Neural crest cell (in vitro differentiated cells): ENCODE results near the gene MTRFR. TPM values are rescaled to one million over a fixed set of nuclear protein-coding genes. Genes with fewer than 3 reads are reported as not detected.
A peak's percentile ranks its signal among the peaks of the same experiment; 100 is the strongest.

Experiments used
- DNase-seq: peaks from one replicate; pipeline ENCODE4 v3.0.0; 2021; ENCODE audit warnings: low read depth, mixed read lengths, low spot score
- H3K27ac Mint-ChIP-seq: one replicate; pipeline ENCODE4 v1.8.0; 2021; ENCODE audit warnings: mild to moderate bottlenecking, mixed read lengths; ENCODE audit not compliant: unreplicated experiment
- H3K27me3 Mint-ChIP-seq: 2 replicates; pipeline ENCODE4 v1.8.0; 2021; ENCODE audit warnings: low read depth, mild to moderate bottlenecking, mixed read lengths
- H3K36me3 Mint-ChIP-seq: 2 replicates; pipeline ENCODE4 v1.8.0; 2021; ENCODE audit warnings: low read depth, mild to moderate bottlenecking, mixed read lengths
- H3K4me1 Mint-ChIP-seq: 2 replicates; pipeline ENCODE4 v1.8.0; 2021; ENCODE audit warnings: mixed read lengths
- H3K4me3 Mint-ChIP-seq: one replicate; pipeline ENCODE4 v1.8.0; 2021; ENCODE audit warnings: mild to moderate bottlenecking, mixed read lengths
- H3K9me3 Mint-ChIP-seq: 2 replicates; pipeline ENCODE4 v1.8.0; 2021; ENCODE audit warnings: mixed read lengths
- total RNA-seq: library from RNA; stranded (reverse); gene quantifications from 2 replicates; pipeline ENCODE4 v1.2.1, GENCODE V29; 2021
- TF ChIP-seq, protein P1 (sequence below): fragments of 200-600 bp; sonication (generic); conservative IDR thresholded peaks from 2 replicates; pipeline ENCODE4 v1.5.0; 2021; ENCODE audit warnings: antibody characterized with exemption, mild to moderate bottlenecking

Gene MTRFR
- total RNA-seq, 1 donor from 2014 or later = 19.0 TPM

DNA sequence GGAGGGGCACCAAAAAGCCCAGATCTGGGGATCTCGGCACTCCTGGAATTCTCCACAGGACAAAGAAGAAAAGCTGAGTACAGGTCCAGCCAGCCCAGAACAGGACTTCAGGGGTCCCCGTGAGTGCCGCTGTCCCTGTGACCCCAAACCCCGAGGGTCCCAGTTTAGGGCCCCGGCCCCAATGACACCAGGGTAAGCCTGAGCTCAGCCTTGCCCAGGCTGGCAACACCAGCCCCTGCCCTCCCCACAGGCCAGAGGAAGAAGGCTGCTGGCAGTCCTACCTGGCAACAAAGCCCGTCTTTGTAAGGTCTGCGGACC, 36.6 kb downstream of the MTRFR start:
- peaks cover 16% of the 10 kb centered on the region for H3K27me3 Mint-ChIP-seq
- H3K9me3 Mint-ChIP-seq = no peaks in the 10 kb centered on the region
- H3K4me3 Mint-ChIP-seq = peak overlapping the region; percentile 99
- H3K4me1 Mint-ChIP-seq = peaks cover 40% of the 10 kb centered on the region
- H3K27ac Mint-ChIP-seq = peak overlapping the region; percentile 100
- H3K36me3 Mint-ChIP-seq = peaks cover 9% of the 10 kb centered on the region
- TF ChIP-seq, protein P1, sequence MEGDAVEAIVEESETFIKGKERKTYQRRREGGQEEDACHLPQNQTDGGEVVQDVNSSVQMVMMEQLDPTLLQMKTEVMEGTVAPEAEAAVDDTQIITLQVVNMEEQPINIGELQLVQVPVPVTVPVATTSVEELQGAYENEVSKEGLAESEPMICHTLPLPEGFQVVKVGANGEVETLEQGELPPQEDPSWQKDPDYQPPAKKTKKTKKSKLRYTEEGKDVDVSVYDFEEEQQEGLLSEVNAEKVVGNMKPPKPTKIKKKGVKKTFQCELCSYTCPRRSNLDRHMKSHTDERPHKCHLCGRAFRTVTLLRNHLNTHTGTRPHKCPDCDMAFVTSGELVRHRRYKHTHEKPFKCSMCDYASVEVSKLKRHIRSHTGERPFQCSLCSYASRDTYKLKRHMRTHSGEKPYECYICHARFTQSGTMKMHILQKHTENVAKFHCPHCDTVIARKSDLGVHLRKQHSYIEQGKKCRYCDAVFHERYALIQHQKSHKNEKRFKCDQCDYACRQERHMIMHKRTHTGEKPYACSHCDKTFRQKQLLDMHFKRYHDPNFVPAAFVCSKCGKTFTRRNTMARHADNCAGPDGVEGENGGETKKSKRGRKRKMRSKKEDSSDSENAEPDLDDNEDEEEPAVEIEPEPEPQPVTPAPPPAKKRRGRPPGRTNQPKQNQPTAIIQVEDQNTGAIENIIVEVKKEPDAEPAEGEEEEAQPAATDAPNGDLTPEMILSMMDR = no peak
- DNase-seq = no peak

DNA sequence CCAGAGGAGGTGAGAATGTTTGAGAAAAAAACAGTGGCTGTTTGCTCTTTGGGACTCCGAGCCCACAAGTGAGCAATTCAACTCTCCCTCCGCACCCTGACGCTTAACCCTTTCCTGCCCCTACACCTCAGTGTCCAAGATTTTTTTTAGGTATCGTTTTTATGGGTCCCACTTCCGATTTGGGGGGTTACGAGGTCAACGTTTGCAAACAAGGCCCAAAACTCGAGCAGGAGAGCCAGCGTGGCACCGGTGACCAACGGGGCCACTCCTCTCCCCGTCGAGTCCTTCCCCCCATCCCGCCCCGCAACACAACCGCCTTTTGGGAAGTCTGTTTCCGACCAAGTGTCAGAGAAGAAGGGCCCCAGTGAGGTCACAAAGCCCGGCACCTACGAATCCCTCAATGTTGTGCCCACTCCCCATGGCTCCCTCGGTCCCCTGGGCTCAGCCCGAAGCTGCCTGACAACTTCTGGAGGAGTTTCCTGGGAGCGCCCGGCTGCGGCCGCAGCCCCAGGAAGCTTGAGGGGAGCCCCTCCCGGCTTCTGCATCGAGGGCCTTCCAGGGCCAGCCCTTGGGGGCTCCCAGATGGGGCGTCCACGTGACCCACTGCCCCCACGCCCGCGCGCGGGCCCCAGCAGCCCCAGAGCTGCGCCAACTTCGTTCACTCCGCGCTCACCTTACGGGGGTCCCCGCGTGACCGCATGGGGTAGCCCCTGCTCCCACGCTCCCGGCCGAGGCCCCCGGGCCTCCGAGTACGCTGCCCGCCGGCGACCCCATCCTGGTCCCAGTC, 37.2 kb downstream of the MTRFR start:
- Mint-ChIP-seq H3K9me3 (no peaks in the 10 kb centered on the region), H3K27me3 (peaks cover 16% of the 10 kb centered on the region), H3K4me3 (peak overlapping the region; percentile 99), H3K27ac (peak overlapping the region; percentile 100), H3K4me1 (peaks cover 40% of the 10 kb centered on the region), H3K36me3 (peaks cover 9% of the 10 kb centered on the region)
- DNase-seq = peak; percentile 28
- TF ChIP-seq, protein P1 = no peak

DNA sequence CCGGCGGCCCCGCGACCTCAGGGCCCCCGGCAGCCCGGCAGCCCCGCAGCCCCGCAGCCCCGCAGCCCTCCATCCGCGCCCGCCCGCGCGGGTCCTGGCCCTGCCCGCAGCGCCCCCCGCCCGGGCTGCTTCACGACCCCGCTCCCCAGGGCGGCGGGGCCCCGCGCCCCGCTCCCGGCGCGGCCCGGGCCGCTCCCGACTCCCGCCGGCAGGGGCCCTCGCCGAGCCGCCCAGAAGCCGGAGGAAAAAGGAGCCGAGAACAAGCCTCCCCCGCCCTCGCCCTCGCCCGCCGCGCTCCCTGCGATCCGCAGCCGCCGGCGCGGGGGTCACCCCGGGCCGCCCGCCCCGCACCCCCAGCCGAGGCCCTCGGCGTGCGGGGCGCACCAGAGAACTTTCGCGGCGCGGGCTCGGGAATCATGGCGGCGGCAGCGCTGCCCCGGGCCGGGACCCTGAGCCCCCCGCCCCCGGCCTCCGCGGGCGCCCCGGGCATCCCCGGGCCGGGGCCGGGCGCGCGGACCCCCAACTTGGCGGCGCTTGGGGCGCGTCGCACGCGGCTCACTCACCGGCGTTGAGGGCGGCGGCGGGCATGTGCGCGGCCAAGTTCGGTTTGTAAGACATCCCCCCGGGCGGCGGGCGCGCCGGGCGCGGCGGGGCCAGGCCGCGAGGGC, 37.9 kb downstream of the MTRFR start:
- peaks cover 16% of the 10 kb centered on the region for H3K27me3 Mint-ChIP-seq
- H3K9me3 Mint-ChIP-seq = no peaks in the 10 kb centered on the region
- peaks cover 9% of the 10 kb centered on the region for H3K36me3 Mint-ChIP-seq
- no peak overlapping the region for H3K27ac Mint-ChIP-seq
- H3K4me1 Mint-ChIP-seq = peaks cover 40% of the 10 kb centered on the region
- no peak overlapping the region for H3K4me3 Mint-ChIP-seq
- peak; percentile 61 for DNase-seq
- TF ChIP-seq, protein P1 = peak; percentile 63

DNA sequence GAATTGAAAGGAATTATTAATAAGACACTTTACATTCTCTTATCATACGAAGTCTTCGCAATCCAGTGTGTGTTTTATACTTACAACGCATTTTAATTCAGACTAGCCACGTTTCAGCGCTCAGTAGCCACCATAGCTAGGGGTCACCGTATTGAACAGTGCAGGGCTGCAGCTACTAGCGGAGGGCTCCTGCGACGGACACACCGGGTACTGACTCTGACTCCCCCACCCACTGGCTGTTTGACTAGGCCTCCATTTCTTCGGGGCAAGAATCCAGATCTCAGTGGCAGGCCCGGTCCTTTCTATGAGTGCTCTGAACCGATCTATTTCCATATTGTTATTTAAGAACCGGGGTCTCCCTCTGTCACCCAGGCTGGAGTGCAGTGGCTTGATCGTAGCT, 39.9 kb downstream of the MTRFR start:
- Mint-ChIP-seq H3K9me3 (peaks cover 2% of the 10 kb centered on the region), H3K4me1 (peaks cover 31% of the 10 kb centered on the region), H3K27me3 (peaks cover 16% of the 10 kb centered on the region), H3K36me3 (peaks cover 9% of the 10 kb centered on the region), H3K27ac (peak overlapping the region; percentile 84), H3K4me3 (peak overlapping the region; percentile 94)
- TF ChIP-seq, protein P1 = no peak
- DNase-seq = no peak

DNA sequence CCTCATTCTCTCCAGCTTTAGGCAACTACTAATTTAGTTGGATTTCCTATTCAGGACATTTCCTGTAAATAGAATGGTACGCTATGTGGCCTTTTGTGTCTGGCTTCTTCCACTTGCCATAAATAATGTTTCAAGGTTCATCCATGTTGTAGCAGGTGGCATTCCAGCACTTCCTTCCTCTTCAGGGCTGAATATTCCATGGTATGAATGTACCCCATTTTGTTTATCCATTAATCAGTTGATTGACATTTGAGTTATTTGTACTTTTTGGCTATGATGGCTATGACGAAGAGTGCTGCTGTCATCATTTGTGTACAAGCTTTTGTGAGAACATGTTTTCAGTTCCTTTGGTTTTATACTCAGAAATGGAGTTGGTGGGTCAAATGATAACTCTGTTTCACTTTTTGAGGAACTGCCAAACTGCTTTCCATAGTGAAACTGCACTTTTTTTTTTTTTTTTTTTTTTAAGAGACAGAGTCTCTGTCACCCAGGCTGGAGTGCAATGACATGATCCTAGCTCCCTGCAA, 44.9 kb downstream of the MTRFR start:
- Mint-ChIP-seq H3K9me3 (peaks cover 2% of the 10 kb centered on the region), H3K36me3 (peaks cover 3% of the 10 kb centered on the region), H3K27ac (no peak overlapping the region), H3K4me1 (peaks cover 4% of the 10 kb centered on the region), H3K27me3 (peaks cover 3% of the 10 kb centered on the region), H3K4me3 (peak overlapping the region; percentile 52)
- DNase-seq = no peak
- TF ChIP-seq, protein P1 = no peak
